ENCODE results near the gene TPK1.
"Not testable (repeated sequence)": the region's sequence is repeated elsewhere in the genome, so short reads cannot be mapped to it uniquely, and the experiment has no call there.

Gene TPK1

DNA sequence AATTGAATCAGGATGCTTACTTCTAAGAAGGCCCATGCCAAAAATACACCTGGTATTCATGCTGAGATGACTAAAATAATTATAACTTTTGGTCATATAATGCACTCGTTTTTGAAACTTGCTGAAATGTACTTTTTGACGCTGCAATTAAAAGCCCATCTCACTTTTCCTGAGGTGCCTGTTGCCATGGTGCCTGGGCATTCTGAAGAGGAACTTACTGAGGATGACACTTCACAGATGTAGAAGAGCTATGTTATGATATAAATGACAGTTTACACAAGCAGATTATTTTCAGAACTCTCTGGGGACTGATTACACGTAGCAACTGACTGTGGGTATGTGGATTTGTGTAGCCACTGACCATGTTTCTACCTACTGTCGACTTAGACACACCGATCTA lies 182.4 kb downstream of the TPK1 start:
- in situ Hi-C loops (cut with HindIII; ENCODE audit: low sequenced_read_pairs): no loop called here

DNA sequence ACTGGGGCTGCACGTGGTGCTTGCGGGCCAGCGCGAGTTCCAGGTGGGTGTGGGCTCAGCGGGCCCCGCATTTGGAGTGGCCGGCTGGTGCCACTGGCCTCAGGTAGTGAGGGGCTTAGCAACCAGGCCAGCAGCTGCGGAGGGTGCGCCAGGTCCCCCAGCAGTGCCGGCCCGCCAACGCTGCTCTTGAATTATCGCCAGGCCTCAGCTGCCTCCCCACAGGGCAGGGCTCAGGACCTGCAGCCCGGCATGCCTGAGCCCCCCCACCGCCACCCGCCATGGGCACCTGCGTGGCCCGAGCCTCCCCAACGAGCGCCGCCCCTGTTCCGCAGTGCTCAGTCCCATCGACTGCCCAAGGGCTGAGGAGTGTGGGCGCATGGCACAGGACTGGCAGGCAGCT lies 185.4 kb downstream of the TPK1 start:
- in situ Hi-C loops (cut with HindIII; ENCODE audit: low sequenced_read_pairs): no loop called here

DNA sequence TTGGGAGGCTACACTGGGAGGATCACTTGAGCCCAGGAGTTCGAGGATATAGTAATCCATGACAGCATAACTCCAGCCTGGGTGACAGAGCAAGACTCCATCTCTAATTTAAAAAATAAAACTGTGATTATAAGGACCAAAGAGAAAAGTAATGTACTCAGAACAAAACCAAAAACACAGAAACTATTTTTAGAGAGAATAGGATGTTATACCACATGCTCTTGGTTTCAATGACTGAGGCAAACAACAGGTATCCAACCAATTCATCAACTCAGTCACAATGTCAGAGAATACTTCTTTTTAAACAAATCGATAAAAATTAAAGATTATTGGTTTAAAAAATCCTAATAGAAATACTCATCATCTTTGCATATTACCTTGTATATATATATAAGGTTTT lies 186.7 kb downstream of the TPK1 start:
- in situ Hi-C loops (cut with HindIII; ENCODE audit: low sequenced_read_pairs): no loop called here

DNA sequence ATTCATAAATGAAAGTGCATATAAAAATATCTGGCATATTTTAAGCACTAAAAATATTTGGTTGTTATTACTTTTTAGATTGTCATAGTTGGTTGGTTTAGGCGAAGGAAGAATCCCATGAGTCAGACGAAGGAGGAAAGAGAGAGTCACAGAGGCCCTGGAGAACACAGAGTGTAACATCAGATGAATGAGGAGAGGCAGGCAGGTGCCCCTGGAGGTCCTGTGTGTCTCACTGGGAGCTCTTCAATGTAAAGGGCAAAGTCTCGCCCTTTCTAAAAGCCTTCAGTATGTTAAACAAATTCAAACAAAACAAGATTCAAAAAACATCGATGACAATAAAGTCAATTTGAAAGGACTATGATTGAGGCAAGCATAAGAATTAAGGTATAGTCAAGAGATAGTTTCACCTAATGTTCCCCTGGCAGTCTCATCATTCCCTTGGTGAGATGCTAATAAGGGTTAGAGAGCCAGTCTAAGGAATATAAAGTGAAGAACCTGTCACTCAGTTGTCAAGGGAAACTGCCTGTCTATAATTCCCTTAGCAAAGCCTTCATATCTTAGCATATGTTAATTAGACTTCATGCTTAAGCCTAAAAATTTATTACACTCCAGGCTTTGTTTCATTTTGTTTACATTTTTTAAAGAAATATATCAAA lies 194.3 kb downstream of the TPK1 start:
- in situ Hi-C loops (cut with HindIII; ENCODE audit: low sequenced_read_pairs): no loop called here

DNA sequence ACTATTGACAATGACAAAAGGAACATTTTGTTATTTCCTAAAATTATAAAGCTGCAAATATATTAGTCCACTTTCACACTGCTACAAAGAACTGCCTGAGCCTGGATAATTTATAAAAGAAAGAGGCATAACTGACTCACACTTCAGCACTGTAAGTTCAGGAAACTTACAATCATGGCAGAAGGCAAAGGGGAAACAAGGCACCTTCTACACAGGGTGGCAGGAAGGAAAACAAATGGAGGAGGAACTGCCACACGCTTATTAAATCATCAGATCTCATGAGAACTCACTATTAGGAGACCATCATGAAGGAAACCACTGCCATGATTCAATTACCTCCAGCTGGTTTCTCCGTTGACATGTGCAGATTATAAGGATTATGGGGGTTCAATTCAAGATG lies 203.1 kb downstream of the TPK1 start:
- in situ Hi-C loops (cut with HindIII; ENCODE audit: low sequenced_read_pairs): no loop called here

DNA sequence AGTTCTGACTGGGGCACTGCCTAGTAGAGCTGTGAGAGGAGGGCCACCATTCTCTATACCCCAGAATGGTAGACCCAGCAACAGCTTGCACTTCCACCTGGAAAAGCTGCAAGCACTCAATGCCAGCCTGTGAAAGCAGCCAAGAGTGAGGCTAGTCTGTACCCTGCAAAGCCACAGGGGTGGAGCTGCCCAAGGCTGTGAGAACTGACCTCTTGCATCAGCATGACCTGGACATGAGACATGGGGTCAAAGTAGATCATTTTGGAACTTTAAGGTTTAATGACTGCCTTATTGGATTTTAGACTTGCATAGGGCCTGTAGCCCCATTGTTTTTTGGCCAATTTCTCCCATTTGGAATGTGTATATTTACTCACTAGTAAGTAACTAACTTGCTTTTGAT lies 206.3 kb downstream of the TPK1 start:
- in situ Hi-C loops (cut with HindIII; ENCODE audit: low sequenced_read_pairs): no loop called here

DNA sequence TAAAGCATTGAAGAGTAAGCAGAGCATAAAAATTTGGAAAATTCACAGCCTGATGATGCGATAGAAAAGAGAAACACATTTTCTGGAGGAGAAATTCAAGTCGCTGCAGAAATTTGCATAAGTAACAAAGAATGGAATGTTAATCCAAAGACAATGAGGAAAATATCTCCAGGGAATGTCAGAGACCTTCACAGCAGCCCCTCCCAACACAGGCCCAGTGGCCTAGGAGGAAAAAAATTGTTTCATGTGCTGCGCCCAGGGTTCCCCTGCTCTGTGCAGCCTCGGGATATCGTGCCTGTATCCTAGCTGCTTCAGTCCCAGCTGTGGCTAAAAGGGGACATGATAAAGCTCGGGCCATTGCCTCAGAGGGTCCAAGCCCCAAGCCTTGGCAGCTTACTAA lies 206.8 kb downstream of the TPK1 start:
- in situ Hi-C loops (cut with HindIII; ENCODE audit: low sequenced_read_pairs): no loop called here

DNA sequence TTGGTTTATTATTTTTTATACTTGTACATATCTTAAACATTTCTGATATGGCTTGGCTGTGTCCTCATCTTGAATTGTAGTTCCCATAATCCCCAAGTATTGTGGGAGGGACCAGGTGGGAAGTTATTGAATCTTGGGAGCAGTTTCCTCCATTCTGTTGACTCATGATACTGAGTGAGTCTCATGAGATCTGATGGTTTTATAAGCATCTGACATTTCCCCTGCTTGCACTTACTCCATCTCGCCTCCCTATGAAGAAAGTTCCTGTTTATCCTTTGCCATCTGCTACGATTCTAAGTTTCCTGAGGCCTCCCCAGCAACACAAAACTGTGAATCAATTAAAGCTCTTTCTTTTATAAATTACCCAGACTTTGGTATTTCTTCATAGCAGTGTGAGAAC lies 207.7 kb downstream of the TPK1 start:
- in situ Hi-C loops (cut with HindIII; ENCODE audit: low sequenced_read_pairs): no loop called here

DNA sequence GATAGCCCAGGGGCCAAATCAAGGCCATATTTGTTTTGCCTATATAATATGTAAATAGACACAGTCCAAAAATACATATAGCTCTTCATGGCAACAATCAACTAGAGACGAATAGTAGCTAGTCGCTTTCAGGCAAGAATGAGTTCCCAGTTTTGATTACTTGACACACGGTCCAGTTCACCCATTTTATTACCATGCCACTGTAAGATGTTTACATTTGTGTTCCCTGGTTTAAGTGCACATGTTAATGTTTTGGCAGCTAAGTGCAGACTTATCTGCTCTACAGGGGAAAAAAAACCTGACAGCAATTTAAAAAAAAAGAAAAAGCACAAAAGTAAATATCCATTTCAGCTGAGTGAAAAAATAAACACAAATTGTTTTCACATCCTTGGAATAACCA lies 213.1 kb downstream of the TPK1 start:
- in situ Hi-C loops (cut with HindIII; ENCODE audit: low sequenced_read_pairs): no loop called here

DNA sequence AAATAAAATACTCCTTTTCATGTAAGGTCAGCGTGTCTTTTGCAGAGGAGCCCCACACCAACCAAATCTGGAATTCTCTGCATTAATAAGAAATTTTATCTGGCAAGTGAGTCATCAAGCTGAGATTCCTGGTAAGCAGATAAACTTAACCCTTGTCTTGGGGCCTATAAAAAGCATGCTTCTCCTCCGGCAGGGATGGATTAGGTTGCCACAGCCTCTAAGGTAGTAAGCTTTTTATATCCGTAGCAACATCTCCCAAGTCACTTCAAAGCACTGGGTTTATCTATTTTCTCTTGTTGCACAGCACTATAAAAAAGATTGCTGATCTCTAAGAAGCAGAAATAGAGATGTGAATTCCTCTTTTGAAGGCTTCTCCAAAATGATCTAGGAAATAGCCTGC lies 229.6 kb downstream of the TPK1 start:
- in situ Hi-C loops (cut with HindIII; ENCODE audit: low sequenced_read_pairs): no loop called here

DNA sequence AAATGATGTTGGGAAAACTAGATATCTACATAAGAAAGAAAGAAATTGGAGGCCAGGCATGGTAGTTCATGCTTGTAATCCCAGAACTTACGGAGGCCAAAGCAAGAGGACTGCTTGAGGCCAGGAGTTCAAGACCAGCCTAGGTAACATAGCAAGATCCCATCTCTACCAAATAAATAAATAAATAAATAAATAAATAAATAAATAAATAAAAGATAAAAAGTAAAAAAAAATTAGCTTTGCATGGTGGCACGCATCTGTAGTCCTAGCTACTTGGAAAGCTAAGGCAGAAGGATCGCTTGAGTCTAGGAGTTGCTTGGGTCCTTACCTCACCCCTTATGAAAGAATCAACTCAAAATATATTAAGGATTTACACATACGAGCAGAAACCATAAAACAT lies 238.9 kb downstream of the TPK1 start:
- in situ Hi-C loops (cut with HindIII; ENCODE audit: low sequenced_read_pairs): no loop called here

DNA sequence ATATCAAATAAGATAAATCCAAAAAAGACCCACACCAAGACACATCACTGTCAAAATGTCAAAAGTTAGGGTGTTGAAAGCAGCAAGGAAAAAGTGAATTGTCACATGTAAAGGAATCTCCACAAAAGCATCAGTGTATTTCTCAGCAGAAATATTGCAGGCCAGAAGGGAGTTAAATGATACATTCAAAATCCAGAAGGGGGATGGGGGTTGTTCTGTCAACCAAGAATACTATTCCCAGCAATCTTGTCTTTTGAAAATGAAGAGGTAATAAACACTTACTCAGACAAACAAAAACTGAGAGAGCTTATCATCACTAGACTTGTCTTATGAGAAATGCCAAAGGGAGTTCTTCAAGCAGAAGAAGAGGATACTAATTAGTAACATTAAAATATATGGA lies 241.3 kb downstream of the TPK1 start:
- in situ Hi-C loops (cut with HindIII; ENCODE audit: low sequenced_read_pairs): no loop called here

DNA sequence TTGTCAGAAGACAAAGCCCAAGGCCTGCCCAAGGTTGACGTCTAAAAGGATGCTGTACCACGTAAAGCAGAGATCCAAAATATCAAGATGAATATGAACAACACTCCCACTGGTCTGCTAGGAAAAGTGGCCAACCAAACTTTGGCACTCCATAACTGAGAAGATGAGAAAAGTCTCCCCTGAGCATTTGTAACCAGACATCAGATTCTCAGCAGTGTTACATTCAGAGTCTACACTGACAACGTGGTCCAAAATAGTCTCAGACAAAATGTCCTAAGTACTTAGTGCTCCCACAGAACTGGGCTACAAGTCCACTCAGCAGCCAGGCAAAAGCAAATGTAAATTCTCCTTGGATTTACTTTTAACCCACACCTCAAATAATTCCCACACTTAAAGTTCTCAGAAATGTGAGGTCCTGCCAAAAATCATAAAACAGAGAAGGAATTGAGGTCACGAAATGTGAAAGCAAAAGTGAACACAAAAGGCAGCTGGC lies 247.2 kb downstream of the TPK1 start:
- in situ Hi-C loops (cut with HindIII; ENCODE audit: low sequenced_read_pairs): no loop called here

DNA sequence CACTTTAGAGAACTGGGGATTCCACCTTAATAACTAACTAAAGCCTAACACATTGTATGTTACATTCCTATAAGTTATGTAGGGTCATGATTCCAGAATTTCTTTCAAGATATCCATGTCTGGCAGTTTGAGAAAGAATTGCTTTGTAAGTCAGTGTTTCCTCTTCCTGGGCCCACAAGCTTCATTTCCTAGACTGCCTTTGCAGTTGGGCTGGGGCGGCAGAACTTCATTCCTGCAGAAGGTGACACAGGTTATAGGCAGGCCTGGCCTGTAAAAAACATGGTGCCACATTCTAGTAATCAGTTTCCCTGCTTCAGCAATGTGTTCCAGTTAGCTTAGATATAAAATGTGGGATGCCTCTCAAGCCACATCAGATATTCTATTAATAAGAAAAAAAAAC lies 248.2 kb downstream of the TPK1 start:
- in situ Hi-C loops (cut with HindIII; ENCODE audit: low sequenced_read_pairs): no loop called here

DNA sequence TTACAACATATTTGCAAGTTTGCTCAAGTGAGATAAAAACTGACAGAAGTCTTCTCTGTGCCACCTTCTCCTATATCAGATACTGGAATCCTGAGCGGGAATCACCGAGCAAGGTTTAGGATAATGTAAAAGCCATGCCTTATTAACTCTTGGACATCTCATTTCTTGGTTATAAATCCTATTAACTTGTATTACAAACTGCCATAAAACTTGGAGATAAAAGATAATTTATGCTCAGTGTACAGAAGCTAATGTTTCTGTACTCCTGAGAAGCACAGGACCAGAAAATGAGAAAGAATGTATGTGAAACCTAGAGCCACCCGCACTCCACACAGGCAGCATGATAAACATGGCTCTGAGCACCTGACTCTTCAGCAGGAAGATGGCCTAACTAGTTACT lies 251.1 kb downstream of the TPK1 start:
- in situ Hi-C loops (cut with HindIII; ENCODE audit: low sequenced_read_pairs): no loop called here

DNA sequence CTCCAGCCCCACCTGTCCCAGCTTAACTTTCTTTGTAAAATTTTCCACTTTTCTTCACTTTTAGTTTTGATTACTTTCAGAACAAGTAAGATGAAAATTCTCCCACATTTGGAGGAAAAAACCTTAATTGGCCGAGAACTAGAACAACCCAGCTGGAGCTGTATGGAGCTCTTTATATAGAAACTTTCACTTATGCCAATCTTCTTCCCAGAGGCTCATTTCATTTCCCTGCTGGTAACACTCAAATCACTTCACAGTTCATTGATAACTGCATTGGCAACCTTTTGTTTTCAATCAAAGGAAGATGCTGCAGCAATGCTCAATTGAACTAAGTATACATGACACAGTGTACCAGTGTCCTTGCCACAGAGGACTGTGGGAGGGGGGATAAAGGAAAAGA lies 256.2 kb downstream of the TPK1 start:
- in situ Hi-C loops (cut with HindIII; ENCODE audit: low sequenced_read_pairs): no loop called here

DNA sequence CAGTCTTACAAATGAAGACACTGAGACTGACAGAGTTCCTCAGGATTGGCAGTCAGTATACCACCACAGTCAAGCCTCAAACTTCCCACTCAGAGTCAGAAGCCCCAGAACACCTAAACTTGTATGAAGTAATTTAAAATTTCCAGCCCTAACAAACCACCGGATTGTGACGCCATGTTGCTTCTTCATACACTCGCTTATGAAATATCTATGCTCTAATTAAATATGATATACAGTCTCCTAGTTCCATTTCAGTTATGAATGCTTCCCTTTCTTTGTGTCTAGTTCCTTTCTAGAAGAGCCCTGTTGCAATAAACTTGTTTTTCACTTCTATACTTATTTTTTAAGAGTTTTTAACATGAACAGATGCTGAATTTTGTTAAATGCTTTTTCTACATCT lies 260.4 kb downstream of the TPK1 start:
- in situ Hi-C loops (cut with HindIII; ENCODE audit: low sequenced_read_pairs): no loop called here

DNA sequence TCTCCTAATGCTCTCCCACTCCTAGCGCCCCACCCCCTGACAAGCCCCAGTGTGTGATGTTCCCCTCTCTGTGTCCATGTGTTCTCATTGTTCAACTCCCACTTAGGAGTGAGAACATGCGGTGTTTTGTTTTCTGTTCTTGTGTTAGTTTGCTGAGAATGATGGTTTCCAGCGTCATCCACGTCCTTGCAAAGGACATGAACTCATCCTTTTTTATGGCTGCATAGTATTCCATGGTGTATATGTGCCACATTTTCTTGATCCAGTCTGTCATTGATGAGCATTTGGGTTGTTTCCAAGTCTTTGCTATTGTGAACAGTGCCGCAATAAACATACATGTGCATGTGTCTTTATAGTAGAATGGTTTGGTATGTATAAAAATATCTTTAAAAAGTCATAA lies 261.1 kb downstream of the TPK1 start:
- in situ Hi-C loops (cut with HindIII; ENCODE audit: low sequenced_read_pairs): not testable (repeated sequence)

DNA sequence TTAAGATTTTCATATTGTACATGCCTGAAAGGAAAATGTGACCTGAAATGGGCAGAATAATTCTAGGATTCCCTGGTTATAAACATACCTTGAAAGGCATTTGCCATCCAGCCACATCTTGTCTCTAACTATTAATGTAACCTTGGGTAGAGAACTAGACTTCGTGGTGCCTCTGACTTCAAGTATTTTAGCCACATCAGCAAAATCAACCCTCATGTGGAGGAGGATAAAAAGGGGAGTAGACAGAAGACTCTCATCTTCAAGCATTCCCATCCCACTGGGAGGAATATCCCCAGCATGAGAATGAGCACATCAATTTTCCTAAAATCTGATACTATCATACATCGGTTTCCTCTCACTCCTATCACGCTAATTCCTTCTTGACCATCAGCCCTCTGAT lies 267.6 kb downstream of the TPK1 start:
- in situ Hi-C loops (cut with HindIII; ENCODE audit: low sequenced_read_pairs): no loop called here

DNA sequence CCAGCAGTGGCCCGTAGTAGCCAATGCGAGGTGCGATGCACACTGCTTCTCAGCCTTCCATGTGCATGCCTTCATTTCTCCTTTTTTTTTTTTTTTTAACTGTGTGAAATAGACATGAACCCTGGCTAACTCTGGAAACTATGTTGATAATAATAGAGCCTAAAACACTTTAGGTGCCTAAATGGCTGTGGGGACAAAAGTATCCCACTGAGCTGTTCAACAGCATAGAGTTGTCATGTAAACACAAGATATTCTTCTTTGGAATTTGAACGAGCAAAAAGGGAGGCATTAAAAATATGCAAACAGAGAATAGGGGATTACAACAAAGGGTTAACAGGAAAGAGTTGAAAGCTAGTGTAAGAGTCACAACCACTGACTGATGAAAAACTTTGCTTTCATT lies 270.3 kb downstream of the TPK1 start:
- in situ Hi-C loops (cut with HindIII; ENCODE audit: low sequenced_read_pairs): no loop called here

DNA sequence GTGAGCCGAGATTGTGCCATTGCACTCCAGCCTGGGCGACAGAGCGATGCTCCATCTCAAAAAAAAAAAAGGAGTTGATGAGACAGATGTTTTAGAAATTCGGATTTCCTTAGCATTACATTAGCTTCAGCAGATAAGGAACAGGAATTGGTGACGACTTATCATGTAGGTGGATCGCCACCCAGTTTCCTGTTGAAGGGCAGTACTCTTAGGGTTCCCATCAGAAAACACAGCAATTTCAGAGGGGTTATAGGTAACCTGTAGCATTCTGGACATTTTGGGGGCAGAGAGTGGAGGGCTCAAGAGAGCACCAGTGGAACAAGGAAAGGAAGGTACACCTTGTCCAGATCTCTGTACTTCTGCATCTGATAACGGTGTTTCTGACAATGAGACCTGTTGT lies 286.0 kb downstream of the TPK1 start:
- in situ Hi-C loops (cut with HindIII; ENCODE audit: low sequenced_read_pairs): no loop called here

DNA sequence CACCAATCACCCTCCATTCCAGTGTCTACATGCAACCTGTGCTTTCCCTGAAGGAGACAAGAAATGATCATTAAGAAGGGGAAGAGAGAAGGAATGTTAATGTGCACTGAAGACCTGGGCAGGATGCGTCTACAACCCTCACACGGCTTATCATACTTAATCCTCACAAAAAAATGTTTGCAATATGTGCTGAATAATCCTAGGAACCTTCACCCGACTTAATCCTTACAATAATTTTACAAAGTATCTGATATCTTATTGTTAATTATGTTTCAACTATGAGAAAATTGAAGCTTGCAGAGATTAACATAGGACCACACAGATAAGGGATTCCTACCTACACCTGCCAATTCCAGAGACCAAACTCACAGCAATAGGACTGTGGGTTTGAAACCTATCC lies 287.3 kb downstream of the TPK1 start:
- in situ Hi-C loops (cut with HindIII; ENCODE audit: low sequenced_read_pairs): no loop called here

DNA sequence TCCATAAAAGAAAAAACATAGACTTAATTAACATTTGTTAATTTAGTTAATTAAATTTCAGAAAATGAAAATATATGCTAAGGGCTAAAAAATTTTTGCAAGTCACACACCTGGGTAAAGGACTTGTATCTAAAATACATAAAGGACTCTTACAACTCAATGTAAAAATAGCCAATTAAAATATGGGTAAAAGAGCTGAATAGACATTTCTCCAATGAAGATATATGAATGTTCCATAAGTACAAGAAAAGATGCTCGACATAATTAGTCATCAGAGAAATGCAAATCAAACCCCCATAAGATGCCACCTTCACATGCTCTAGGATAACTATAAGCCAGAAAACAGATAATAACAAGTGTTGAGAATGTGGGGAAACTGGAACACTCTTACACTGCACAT lies 288.0 kb downstream of the TPK1 start:
- in situ Hi-C loops (cut with HindIII; ENCODE audit: low sequenced_read_pairs): no loop called here

Measured in endothelial cell of hepatic sinusoid (primary cell).